ENCODE data around the gene UBR1.

DNA sequence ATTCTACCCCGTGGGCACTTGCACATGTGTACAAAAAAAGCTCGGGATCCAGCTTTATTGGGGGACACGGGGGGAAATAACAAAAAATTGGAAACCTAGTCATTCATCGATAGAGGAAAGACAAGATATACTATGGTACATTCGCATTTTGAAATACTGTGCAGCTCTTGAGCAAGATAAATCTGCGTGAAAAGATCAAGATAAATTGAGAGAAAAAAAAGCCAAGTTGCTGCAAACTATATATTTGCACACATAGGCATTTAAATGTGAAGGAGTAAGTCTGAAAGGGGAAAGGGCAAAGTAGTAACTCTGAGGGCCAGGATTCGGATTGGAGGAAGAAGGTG, 620 bp upstream of the UBR1 start:
- TF ChIP-seq, protein P1, sequence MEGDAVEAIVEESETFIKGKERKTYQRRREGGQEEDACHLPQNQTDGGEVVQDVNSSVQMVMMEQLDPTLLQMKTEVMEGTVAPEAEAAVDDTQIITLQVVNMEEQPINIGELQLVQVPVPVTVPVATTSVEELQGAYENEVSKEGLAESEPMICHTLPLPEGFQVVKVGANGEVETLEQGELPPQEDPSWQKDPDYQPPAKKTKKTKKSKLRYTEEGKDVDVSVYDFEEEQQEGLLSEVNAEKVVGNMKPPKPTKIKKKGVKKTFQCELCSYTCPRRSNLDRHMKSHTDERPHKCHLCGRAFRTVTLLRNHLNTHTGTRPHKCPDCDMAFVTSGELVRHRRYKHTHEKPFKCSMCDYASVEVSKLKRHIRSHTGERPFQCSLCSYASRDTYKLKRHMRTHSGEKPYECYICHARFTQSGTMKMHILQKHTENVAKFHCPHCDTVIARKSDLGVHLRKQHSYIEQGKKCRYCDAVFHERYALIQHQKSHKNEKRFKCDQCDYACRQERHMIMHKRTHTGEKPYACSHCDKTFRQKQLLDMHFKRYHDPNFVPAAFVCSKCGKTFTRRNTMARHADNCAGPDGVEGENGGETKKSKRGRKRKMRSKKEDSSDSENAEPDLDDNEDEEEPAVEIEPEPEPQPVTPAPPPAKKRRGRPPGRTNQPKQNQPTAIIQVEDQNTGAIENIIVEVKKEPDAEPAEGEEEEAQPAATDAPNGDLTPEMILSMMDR (IDR thresholded peaks at IDR 0.05; ENCODE audit: insufficient read depth, low read length) = no peak
- no peak for TF ChIP-seq POLR2AphosphoS5 (IDR thresholded peaks at IDR 0.05; ENCODE audit: low read depth)
